DMS 273 (cell line): ENCODE measurements around the gene SLC5A8.
A peak's percentile ranks its signal among the peaks of the same experiment; 100 is the strongest.
"Not testable (repeated sequence)": the region's sequence is repeated elsewhere in the genome, so short reads cannot be mapped to it uniquely, and the experiment has no call there.

Experiments
- DNase-seq: peaks from one replicate; lab custom pipeline; 2025; ENCODE audit not compliant: unreplicated experiment; lab: John Stamatoyannopoulos, UW

The SLC5A8 gene

DNA sequence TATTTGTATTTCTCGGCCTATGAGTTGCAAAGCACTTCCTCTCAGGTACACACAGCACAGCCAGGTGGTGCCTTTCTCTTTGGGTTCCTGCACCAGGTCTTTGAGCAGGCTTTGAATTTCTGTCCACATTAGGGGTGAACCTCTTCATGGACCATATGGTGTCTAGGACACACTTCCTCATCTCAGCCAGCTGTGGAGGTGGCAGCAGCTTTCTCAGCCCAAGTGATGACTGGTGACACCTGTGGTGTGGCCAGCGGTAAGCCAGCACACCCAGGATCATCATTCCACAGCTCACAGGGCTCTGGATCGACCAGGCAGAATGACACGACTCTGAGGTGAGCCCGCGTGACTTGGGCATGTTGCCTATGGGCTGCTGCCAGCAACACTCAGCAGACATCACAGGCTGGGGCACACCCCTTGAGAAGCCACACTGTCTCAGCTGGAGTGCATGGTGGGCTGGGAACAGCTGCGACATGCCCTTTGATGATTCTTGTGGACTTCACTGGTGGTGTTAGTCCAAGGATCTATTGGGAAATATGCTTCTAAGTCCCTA is 36.8 kb downstream of the SLC5A8 start:
- no peak for DNase-seq

- peak; percentile 59 for DNase-seq
Measured at GRCh38 chr12:101172316-101172715, 37.7 kb downstream of the SLC5A8 start.

DNA sequence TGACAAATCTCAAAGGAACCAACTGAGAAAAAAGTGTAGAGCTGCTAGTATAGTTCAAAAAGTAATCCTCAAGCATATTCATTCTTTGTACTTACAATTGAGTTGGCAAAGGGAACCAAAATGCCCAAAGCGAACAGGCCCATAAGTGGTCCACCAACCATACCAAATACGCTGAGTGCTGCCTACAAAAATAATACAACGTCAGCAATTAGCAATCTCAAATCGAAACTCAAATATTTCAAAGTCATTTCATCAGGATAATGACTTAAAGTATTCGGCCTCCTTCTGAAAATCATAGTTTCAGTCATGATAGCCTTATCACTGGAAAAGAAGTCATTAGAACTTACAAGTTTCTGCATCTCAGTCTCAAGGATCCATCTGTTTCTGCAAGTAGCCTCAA is 42.0 kb downstream of the SLC5A8 start:
- DNase-seq, result no peak

- no peak for DNase-seq
Measured at GRCh38 chr12:101166866-101167265, 43.2 kb downstream of the SLC5A8 start.

- no peak for DNase-seq
Measured at GRCh38 chr12:101165319-101165718, 44.7 kb downstream of the SLC5A8 start.

- DNase-seq, result not testable (repeated sequence)
Measured at GRCh38 chr12:101145777-101146431, 64.1 kb downstream of the SLC5A8 start.

GRCh38 chr12:101127521-101128219 is 82.4 kb downstream of the SLC5A8 start:
- DNase-seq, result no peak

GRCh38 chr12:101117842-101118241 is 92.2 kb downstream of the SLC5A8 start:
- DNase-seq, result no peak

DNA sequence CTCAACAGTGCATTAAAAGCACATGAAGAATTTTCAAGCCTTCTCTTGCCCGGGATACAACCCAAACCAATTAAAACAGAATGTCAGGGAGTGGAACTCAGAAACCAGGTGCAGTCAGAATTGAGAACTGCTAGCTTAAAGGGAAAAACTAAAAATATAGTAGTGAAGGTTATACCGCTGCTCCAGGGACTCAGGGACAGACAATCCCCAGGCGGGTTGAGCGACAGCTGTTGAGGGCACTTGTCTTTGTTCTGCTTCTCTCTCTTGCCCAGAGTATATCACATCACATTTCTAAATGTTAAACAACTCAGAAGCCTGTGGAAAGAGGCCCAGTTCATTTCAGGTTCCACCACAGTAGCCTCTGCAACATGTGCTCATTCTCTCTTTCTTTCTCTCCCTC is 93.1 kb downstream of the SLC5A8 start:
- DNase-seq, result no peak

DNA sequence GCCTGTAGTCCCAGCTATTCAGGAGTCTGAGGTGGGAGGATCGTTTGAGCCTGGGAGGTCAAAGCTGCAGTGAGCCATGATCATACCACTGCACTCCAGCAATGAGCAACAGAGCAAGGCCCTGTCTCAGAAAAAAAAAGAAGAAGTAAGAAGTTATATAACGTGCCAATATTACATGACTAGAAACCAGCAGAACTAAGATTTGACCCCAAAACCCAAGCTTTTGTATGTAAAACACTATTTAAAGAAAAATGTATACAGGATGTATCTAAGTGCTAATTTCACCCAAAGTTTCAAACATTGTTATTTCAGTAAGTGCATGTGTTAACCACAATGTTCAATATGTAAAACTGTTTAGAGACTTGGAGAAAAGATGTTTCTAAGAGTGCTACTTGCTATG is 94.7 kb downstream of the SLC5A8 start:
- no peak for DNase-seq

GRCh38 chr12:101111441-101111840 is 98.6 kb downstream of the SLC5A8 start:
- DNase-seq, result no peak

DNA sequence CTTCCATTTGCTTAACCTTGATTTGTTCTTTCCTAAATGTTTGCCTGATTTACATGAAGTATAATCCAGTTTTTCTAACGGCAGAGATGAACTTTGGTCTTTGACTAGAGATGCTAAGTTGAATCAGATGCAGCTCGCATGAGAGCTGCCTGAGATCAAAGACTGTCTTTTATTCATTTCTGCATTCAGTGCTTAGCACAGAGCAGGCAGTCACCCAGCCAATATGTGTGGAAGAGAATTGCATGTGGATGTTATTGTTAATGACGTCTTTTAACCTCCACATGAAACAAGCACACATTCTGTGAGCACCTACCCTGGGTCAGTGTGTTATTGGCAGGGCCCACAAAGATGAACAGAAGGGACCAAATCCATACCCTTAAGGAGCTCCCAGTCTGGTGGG is 99.2 kb downstream of the SLC5A8 start:
- no peak for DNase-seq

GRCh38 chr12:101108130-101108529 is 101.9 kb downstream of the SLC5A8 start:
- DNase-seq, result no peak

- DNase-seq, result no peak
Measured at GRCh38 chr12:101107032-101107763, 102.8 kb downstream of the SLC5A8 start.
